Inferior parietal cortex (tissue), 1 donor: Measurements from ENCODE around the gene OR51B6.
"Not testable (repeated sequence)": the region's sequence is repeated elsewhere in the genome, so short reads cannot be mapped to it uniquely, and the experiment has no call there.

Source experiments
- DNase-seq: peaks from one replicate; pipeline ENCODE4 v3.0.0-alpha.2; 2016; ENCODE audit errors: extremely low spot score

The OR51B6 gene, protein sequence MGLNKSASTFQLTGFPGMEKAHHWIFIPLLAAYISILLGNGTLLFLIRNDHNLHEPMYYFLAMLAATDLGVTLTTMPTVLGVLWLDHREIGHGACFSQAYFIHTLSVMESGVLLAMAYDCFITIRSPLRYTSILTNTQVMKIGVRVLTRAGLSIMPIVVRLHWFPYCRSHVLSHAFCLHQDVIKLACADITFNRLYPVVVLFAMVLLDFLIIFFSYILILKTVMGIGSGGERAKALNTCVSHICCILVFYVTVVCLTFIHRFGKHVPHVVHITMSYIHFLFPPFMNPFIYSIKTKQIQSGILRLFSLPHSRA

GRCh38 chr11:5351208-5351607 is at the start of gene OR51B6:
OR51B6 (plus strand) TSS chr11:5351508; CDS start chr11:5351508, 0 bp downstream.
- no peak for DNase-seq

GRCh38 chr11:5301846-5302245 is 49.5 kb upstream of the OR51B6 start, which contains the start of gene OR51B4:
OR51B4 (minus strand) TSS chr11:5301946; CDS start chr11:5301946, 0 bp downstream.
- no peak for DNase-seq

DNA sequence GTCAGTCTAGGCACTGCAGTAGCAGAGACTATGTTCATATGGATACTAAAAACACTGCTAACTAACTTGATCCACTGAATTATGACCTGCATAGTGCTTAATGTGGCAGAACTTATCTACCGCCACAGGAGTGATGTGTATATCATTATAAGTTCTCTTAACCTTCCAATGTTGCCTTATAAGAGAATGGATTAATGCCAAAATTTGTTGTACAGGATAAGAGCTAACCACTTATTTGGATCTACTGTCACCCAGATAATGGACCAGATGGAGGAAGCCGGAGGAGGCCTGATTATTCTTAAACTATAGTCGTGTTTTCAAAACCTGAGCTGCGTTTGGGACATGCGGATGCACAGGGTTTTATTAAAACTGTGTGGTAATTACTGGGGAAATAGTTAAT is 47.7 kb upstream of the OR51B6 start:
- no peak for DNase-seq

- DNase-seq: no peak
Observed at GRCh38 chr11:5304046-5304445, 47.3 kb upstream of the OR51B6 start.

DNA sequence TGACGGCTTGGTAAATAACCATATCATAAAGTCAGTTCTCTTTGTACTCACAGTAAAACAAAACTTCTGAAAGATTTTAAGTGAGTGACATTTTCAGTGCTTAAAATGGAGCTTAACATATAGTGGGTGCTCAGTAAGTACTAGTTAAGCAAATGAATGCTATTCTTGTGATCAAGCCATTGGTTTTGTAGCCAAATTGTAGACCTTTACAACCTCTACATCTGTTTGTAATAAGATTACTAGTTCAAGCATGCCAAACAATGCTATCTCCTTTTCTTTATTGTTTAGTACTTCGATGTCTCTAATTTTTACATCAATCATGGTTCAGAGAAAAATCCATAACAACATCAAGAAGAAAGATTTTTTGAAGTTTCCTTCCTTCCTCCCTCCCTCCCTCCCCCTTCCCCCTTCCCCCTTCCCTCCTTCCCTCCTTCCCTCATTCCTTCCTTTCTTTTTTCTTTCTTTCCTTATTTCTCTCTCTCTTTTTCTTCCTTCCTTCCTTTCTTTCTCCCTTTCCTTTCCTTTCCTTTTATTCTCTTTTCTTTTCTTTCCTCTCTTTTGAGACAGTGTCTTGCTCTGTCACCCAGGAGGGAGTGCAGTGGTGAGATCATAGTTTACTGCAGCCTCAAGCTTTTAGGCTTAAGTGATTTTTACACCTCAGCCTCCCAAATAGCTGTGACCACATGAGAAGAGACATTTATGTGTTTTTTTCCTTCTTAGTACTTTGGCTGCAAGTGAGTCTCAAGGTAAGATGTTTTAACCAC is 43.9 kb upstream of the OR51B6 start:
- DNase-seq: no peak

GRCh38 chr11:5310423-5310822 is 40.9 kb upstream of the OR51B6 start:
- no peak for DNase-seq

DNA sequence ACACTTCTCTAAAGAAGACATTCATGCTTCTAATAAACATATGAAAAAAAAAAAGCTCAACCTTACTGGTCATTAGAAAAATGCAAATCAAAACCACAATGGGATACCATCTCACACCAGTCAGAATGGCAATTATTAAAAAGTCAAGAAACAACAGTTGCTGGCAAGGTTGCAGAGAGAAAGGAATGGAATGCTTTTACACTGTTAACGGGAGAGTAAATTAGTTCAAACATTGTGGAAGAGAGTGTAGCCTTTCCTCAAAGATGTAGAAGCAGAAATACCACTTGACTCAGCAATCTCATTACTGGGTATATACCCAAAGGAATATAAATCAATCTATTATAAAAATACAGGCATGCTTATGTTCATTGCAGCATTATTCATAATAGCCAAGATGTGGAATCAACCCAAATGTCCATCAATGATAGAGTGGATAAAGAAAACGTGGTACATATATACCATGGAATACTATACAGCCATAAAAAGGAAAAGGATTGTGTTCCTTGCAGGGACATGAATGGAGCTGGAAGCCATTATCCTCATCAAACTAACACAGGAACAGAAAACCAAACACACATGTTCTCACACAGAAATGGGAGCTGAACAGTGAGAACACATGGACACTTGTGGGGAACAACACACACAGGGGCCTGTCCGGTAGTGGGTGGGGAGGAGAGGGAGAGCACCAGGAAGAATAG is 37.8 kb upstream of the OR51B6 start:
- not testable (repeated sequence) for DNase-seq

DNA sequence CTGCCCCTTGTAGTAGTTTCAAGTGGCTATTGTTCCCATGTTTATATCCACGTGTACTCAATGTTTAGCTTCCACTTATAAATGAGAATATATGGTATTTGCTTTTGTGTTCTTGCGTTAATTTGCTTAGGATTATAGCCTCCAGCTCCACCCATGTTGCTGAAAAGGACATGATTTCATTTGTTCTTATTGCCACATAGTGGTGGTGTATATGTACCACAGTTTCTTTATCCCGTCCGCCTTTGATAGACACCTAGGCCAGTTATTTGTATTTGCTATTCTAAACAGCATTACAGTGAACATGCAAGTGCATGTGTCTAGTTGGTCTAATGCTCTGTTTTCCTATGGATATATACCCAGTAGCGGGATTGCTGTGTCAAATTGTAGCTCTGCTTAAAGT is 34.0 kb upstream of the OR51B6 start:
- DNase-seq: no peak

GRCh38 chr11:5324197-5324596 is 27.1 kb upstream of the OR51B6 start, which contains the start of gene OR51B2:
OR51B2 (minus strand) TSS chr11:5324297; CDS start chr11:5324297, 0 bp downstream.
- DNase-seq: no peak

GRCh38 chr11:5335170-5335569 is 16.1 kb upstream of the OR51B6 start:
- DNase-seq: no peak

DNA sequence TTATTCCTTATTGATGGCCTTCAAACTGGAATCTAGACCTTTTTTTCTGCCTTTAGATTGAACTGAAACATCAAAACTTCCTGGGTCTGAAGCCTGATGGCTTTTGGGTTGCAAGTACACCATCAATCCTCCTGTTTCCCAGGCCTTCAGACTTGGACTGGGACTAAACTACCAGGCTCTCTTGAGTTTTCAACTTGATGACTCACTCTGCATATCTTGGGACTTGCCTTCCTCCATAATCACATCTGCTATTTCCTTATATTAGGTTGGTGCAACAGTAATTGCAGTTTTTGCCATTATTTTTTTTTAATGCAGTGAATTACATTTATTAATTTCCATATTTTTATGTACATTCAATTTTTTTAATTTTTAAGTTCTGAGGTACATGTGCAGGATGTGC is 15.0 kb upstream of the OR51B6 start:
- no peak for DNase-seq

- not testable (repeated sequence) for DNase-seq
Observed at GRCh38 chr11:5337253-5337652, 14.1 kb upstream of the OR51B6 start.

DNA sequence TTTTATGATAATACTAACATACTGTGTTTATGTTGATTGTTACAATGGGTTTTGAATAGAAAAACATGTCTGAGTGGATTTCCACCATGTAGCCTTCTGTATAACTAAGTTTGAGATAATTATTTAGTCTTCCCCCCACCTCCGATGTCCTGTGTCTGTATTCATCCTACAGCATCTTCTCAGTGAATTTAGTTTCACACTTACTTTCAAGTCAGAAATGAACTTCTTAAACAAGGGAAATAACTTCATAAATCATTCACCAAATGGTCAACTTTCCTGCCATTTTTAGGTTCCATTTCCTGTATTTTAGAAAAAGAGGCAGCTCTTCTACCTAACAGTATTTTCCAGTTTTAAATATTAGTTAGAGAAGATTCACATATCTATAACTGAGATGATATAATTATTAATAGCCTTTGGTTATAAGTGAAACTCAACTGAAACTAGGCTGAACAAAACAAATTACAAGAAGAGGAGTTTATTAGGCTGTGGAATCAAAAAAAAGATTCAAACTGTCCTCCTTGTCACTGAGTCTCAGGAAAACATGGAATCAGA is 11.5 kb upstream of the OR51B6 start:
- no peak for DNase-seq

DNA sequence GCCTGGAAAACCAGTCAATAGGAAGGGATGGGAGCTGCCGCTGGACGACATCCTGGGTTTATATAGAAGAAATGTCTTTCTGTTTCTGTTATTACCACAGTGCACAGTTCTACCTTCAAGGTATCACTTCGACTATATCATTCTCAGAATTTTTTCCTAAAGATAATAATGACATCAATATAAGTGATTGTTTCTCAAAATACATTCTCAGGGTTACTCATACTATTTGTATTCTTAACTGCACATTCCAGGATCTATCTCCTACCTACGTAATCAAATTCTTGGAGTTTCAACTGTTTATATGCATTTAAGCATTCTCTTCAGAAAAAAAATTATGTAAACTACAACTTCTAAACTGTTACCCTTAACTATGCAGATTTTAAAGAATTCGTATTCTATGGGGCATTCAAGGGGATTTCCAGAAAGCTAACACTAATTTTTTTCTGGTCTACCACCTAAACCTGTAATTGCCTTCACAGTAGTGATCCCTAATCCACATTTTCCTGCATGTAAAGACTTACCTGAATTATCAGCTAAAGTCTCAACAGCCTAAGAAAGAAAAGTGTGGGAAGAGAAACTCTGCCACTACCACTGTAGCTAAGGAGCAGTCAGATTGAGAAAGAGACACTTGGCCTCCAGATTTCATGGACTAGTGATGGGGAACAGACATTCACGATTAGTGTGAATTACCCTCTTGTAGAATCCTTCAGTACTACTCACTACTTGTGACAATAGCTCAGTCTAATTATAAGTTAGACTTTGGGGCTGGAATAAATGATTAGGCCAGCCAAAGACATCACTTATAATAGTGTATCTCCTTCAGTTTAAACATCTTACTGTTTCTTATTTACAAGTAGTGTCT is 7.6 kb upstream of the OR51B6 start, which contains the start of gene OR51B5:
Gene OR51B5 (minus strand): TSS at position 51 of the 862 bp plus-strand sequence. CDS start 0 bp downstream, at position 51.
- DNase-seq: no peak

DNA sequence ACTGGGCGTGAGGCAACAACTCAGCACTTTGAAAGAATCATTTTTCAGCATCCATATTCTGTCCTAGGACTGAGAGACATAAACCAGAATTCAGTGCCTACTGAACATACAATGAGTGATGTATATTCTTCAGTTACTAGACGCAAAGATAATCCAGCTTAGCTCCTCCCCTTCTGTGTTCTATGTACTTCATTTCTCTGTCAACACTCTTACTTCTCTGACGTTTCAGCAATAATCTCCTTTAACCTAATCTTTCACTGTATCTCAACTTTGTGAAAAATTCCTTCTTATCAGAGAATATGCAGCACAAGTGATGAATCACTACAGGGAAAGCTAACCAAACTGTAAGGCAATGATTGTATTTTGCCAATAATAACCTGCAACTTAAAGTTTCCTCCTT is 5.5 kb upstream of the OR51B6 start:
- DNase-seq: no peak

DNA sequence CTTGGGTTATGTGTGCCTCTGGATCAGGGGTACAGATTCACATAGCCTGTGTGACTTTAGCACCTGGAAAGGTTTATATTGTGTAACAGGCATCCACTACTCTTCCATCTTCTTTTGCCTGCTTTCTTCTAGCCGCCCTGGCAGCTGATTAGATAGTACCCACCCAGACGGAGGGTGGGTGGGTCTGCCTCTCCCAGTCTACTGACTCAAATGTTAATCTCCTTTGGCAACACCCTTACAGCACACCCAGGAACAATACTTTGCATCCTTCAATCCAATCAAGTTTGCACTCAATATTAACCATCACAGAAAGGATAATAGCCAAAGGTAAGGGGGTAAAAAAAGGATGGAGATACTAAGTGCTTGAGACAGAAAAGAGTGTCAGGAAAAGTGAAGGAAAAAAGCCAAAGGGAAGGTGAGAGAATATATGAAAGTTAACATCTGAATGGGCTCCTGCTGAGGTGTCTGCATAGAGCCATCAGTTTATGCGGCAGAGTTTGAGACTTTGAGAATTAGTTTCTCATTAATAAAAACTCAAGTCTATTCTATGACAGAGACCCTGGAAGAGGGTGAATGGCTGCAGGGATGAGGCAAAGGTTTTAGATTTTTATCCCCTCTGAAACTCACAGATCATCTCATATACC is 2.6 kb upstream of the OR51B6 start:
- no peak for DNase-seq

GRCh38 chr11:5349550-5349949 is 1.8 kb upstream of the OR51B6 start:
- no peak for DNase-seq

- DNase-seq: not testable (repeated sequence)
Observed at GRCh38 chr11:5356031-5356430, 4.7 kb downstream of the OR51B6 start.

DNA sequence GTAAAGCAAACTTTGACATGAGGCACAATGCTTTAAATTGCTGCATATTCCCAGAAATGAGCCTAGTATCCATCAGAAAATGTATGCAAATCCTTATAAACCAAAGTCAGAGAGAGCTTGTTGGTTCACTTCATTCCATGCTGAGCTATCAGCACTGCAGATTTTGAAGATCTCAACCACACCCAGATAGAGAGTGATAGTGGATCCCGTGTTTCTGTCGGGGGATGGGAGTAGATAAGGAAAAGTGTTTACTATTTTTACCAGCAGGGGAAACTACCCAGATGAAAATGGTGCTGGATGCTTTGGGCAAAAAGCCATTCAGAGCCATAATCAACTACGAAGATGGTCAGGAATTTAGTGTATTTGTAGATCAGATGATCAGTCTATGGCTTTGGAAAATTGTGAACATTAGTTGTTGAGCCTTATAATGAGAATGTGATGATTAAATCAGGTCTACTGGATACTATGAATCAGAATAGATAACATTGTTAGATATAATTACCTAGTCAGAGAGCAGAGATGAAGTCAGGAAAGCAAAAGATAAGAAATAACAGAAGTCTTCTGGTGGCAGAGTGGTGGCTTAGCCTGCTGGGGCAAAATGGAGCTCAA is 10.8 kb downstream of the OR51B6 start:
- DNase-seq: no peak

GRCh38 chr11:5363679-5364078 is 12.4 kb downstream of the OR51B6 start:
- no peak for DNase-seq
